Neuronal stem cell (in vitro differentiated cells): ENCODE results near the gene DVL1.

Experiments used
- DNase-seq: peaks from one replicate; pipeline ENCODE4 v3.0.0-alpha.2; 2013; ENCODE audit warnings: low spot score
- H2AFZ ChIP-seq: one replicate; pipeline ENCODE4 v1.6.1; 2013; ENCODE audit warnings: mild to moderate bottlenecking, low read length, inconsistent platforms
- H2AK5ac ChIP-seq: 2 replicates; pipeline ENCODE4 v1.6.1; 2013; ENCODE audit warnings: low read depth, mild to moderate bottlenecking, inconsistent platforms, low read length, moderate library complexity, mixed read lengths
- H2BK120ac ChIP-seq: 2 replicates; pipeline ENCODE4 v1.6.1; 2013; ENCODE audit warnings: low read depth, mild to moderate bottlenecking, inconsistent platforms, low read length, moderate library complexity, mixed read lengths
- H2BK12ac ChIP-seq: one replicate; pipeline ENCODE4 v1.6.1; 2013; ENCODE audit warnings: low read length, inconsistent platforms
- H2BK15ac ChIP-seq: 2 replicates; pipeline ENCODE4 v1.6.1; 2013; ENCODE audit warnings: mild to moderate bottlenecking, low read length, inconsistent platforms, mixed read lengths
- H2BK5ac ChIP-seq: one replicate; pipeline ENCODE4 v1.6.1; 2013; ENCODE audit warnings: inconsistent platforms, mild to moderate bottlenecking, low read length, moderate library complexity
- H3K14ac ChIP-seq: one replicate; pipeline ENCODE4 v1.6.1; 2013; ENCODE audit warnings: low read length, inconsistent platforms
- H3K18ac ChIP-seq: 2 replicates; pipeline ENCODE4 v1.6.1; 2013; ENCODE audit warnings: low read length, inconsistent platforms
- H3K23ac ChIP-seq: 2 replicates; pipeline ENCODE4 v1.6.1; 2013; ENCODE audit warnings: low read depth, mild to moderate bottlenecking, mixed read lengths, low read length, inconsistent platforms; ENCODE audit not compliant: poor library complexity
- H3K27ac ChIP-seq: replicated peaks from 3 replicates; pipeline ENCODE4 v1.5.1; 2013; ENCODE audit warnings: low read length, inconsistent platforms
- H3K27me3 ChIP-seq, 3 experiments: 2 replicates each; pipeline ENCODE4 v1.6.1; 2013; ENCODE audit warnings: low read length in 3 of 3, mild to moderate bottlenecking in 2 of 3, inconsistent platforms in 1 of 3, low read depth in 1 of 3, mixed read lengths in 1 of 3, moderate library complexity in 1 of 3; ENCODE audit not compliant: control insufficient read depth in 3 of 3, insufficient read depth in 3 of 3
- H3K36me3 ChIP-seq, 2 donors: replicated peaks in 1 of 2; 2 replicates each; pipeline ENCODE4 v1.6.1; 2013; ENCODE audit warnings: low read length in 2 of 2; ENCODE audit not compliant: control insufficient read depth in 2 of 2, insufficient read depth in 2 of 2
- H3K4ac ChIP-seq: 2 replicates; pipeline ENCODE4 v1.6.1; 2013; ENCODE audit warnings: inconsistent platforms, mild to moderate bottlenecking, low read length, moderate library complexity
- H3K4me1 ChIP-seq, 2 donors: 1 replicate in 1 of 2; 2 replicates in 1 of 2; pipeline ENCODE4 v1.6.1; 2013; ENCODE audit warnings: low read length in 2 of 2, low read depth in 1 of 2; ENCODE audit not compliant: control insufficient read depth in 2 of 2, insufficient read depth in 1 of 2
- H3K4me2 ChIP-seq: one replicate; pipeline ENCODE4 v1.6.1; 2013; ENCODE audit warnings: mild to moderate bottlenecking, low read length, inconsistent platforms; ENCODE audit not compliant: insufficient read depth, poor library complexity, severe bottlenecking
- H3K4me3 ChIP-seq, 2 donors: 2 replicates each; pipeline ENCODE4 v1.5.1; 2013; ENCODE audit warnings: low read length in 2 of 2, mild to moderate bottlenecking in 2 of 2, inconsistent platforms in 1 of 2, moderate library complexity in 1 of 2
- H3K79me1 ChIP-seq: one replicate; pipeline ENCODE4 v1.6.1; 2013; ENCODE audit warnings: low read depth, mild to moderate bottlenecking, inconsistent platforms, low read length, moderate library complexity
- H3K9ac ChIP-seq: one replicate; pipeline ENCODE4 v1.6.1; 2013; ENCODE audit warnings: mild to moderate bottlenecking, low read depth, low read length, inconsistent platforms; ENCODE audit not compliant: poor library complexity
- H3K9me3 ChIP-seq, 2 donors: replicated peaks in 1 of 2; 2 replicates each; pipeline versions ENCODE3 to v1.6.1; 2013; ENCODE audit warnings: low read length in 2 of 2, mild to moderate bottlenecking in 2 of 2, inconsistent platforms in 1 of 2, low read depth in 1 of 2, mixed read lengths in 1 of 2, moderate library complexity in 1 of 2; ENCODE audit not compliant: control insufficient read depth in 2 of 2, insufficient read depth in 1 of 2
- H4K8ac ChIP-seq: one replicate; pipeline ENCODE4 v1.6.1; 2013; ENCODE audit warnings: low read depth, mild to moderate bottlenecking, inconsistent platforms, low read length, moderate library complexity
- H4K91ac ChIP-seq: one replicate; pipeline ENCODE4 v1.6.1; 2013; ENCODE audit warnings: low read length, low read depth, mild to moderate bottlenecking, inconsistent platforms; ENCODE audit not compliant: poor library complexity
- whole genome bisulfite sequencing, 2 donors: extraction: QIAGEN DNeasy Blood & Tissue Kit; methylation state at CpG; one replicate each; pipeline ENCODE4 v1.1.7; 2013; ENCODE audit warnings: missing lambda C conversion rate in 2 of 2, mixed read lengths in 1 of 2; ENCODE audit not compliant: insufficient read length in 2 of 2, insufficient replicate concordance in 1 of 2; ENCODE audit errors: extremely low coverage in 2 of 2; 5-methylcytosine and 5-hydroxymethylcytosine counted together

Gene DVL1

DNA sequence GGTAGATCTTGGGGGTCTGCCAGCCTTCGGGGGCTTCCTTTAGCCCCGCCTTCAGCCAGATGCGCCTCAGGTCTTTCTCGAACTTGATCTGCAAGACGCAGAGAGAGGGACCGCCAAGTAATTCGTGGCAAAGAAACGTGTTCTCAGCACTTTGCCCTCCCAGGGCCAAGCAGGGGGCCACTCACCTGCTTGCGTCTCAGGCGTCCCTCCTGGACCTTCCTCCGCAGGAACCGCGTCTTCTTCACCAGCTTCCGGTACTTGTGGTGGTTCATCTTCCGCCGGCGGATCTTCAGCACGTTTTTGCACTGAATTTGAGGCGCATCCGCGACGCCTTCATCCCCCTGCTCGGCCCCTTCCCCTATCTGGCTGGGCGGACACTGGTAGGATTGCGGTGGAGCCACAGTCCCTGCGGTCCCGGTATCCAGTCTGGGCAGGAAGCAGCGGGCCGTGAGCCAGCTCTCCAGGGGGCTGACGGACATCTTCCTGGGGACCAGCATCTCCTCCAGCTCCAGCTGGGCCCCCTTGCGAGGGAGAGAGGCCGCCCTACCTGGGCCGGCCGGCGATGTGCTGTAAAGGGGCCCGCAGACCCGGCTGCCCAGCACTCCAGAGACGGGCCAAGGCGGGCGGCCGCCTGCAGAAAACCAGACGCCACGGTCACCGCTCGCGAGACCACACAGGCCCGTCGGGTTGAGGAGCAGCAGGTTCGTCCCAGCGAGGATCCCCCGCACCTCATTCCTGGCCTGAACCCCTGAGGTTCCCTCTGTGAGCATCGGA, 24.8 kb upstream of the DVL1 start:
- no peaks in the 10 kb centered on the region for H3K9me3 ChIP-seq
- H3K18ac ChIP-seq: peak overlapping the region; percentile 97
- H3K4me2 ChIP-seq: peak overlapping the region; percentile 96
- H2BK15ac ChIP-seq: peak overlapping the region; percentile 81
- H3K4ac ChIP-seq: no peak overlapping the region
- H3K14ac ChIP-seq: peak overlapping the region; percentile 56
- H3K4me1 ChIP-seq: peaks cover 13 to 17% of the 10 kb centered on the region in 2 donors
- WGBS, 2 donors: no CpG with 5 or more reads among the region's 52 CpGs
- no peak overlapping the region for H4K8ac ChIP-seq
- H3K27me3 ChIP-seq: no peaks in the 10 kb centered on the region
- H3K27ac ChIP-seq: no peak overlapping the region
- H3K23ac ChIP-seq: peak overlapping the region; percentile 98
- H3K9ac ChIP-seq: peak overlapping the region; percentile 94
- peak overlapping the region; percentile 91 for H2BK120ac ChIP-seq
- H3K36me3 ChIP-seq: peaks cover 14 to 15% of the 10 kb centered on the region in 2 donors
- H3K4me3 ChIP-seq: peak overlapping the region; percentile 95 to 98
- peak overlapping the region; percentile 95 for H2AK5ac ChIP-seq
- H2BK12ac ChIP-seq: no peak overlapping the region
- peak overlapping the region; percentile 87 for H2BK5ac ChIP-seq
- no peak for DNase-seq
- H4K91ac ChIP-seq: no peak overlapping the region
- peaks cover 26% of the 10 kb centered on the region for H3K79me1 ChIP-seq
- H2AFZ ChIP-seq: no peak overlapping the region

- Histone ChIP-seq H3K4me2 (no peak overlapping the region), H2AFZ (no peak overlapping the region), H3K9ac (no peak overlapping the region), H2BK5ac (no peak overlapping the region), H2BK15ac (no peak overlapping the region), H4K91ac (no peak overlapping the region), H4K8ac (no peak overlapping the region), H3K4me3 (peak overlapping the region in 1 of 2 donors; percentile 95), H2AK5ac (peak overlapping the region; percentile 28), H3K23ac (no peak overlapping the region), H3K14ac (no peak overlapping the region), H3K27ac (no peak overlapping the region), H2BK12ac (no peak overlapping the region), H3K79me1 (peaks cover 26% of the 10 kb centered on the region), H2BK120ac (no peak overlapping the region), H3K18ac (no peak overlapping the region), H3K36me3 (peaks cover 14 to 15% of the 10 kb centered on the region in 2 donors), H3K4ac (no peak overlapping the region), H3K27me3 (no peaks in the 10 kb centered on the region), H3K4me1 (peaks cover 13 to 17% of the 10 kb centered on the region in 2 donors), H3K9me3 (no peaks in the 10 kb centered on the region)
- no CpG with 5 or more reads among the region's 26 CpGs for WGBS, 2 donors
- no peak for DNase-seq
Measured at GRCh38 chr1:1373051-1373814, 24.0 kb upstream of the DVL1 start.

GRCh38 chr1:1371746-1372711, 22.8 kb upstream of the DVL1 start:
- Histone ChIP-seq H2AFZ (no peak overlapping the region), H2BK15ac (no peak overlapping the region), H2BK120ac (no peak overlapping the region), H3K9me3 (peaks cover 0 to 3% of the 10 kb centered on the region in 2 donors), H3K36me3 (peaks cover 14 to 15% of the 10 kb centered on the region in 2 donors), H4K8ac (no peak overlapping the region), H3K4me3 (no peak overlapping the region), H2AK5ac (peak overlapping the region; percentile 40), H3K9ac (no peak overlapping the region), H4K91ac (no peak overlapping the region), H2BK5ac (no peak overlapping the region), H2BK12ac (peak overlapping the region; percentile 90), H3K14ac (no peak overlapping the region), H3K4me1 (peaks cover 13 to 17% of the 10 kb centered on the region in 2 donors), H3K27ac (no peak overlapping the region), H3K4ac (peak overlapping the region; percentile 89), H3K27me3 (peaks cover 0 to 2% (median 0%) of the 10 kb centered on the region in 3 experiments), H3K18ac (peak overlapping the region; percentile 64), H3K79me1 (peaks cover 26% of the 10 kb centered on the region), H3K23ac (peak overlapping the region; percentile 89), H3K4me2 (no peak overlapping the region)
- DNase-seq: no peak
- WGBS, 2 donors: no CpG with 5 or more reads among the region's 26 CpGs
